Adrenal gland (tissue), 19 donors: ENCODE results near the gene CBX8. TPM values are rescaled to one million over a fixed set of nuclear protein-coding genes. Genes with fewer than 3 reads are reported as not detected.

ENCODE experiments used
- DNase-seq, 7 donors: peaks; one replicate each; pipeline ENCODE4 v3.0.0-alpha.2; 2019 to 2020
- H3K27ac ChIP-seq, 5 donors: fragments of 200-600 bp; sonication (generic) in 4 of 5; 1 replicate in 3 of 5; 2 replicates in 2 of 5; pipeline versions ENCODE4 v1.5.1 to v1.8.0; 2016 to 2020; ENCODE audit warnings: mild to moderate bottlenecking in 1 of 5
- H3K27me3 ChIP-seq: fragments of 200-600 bp; 2 replicates; pipeline ENCODE4 v1.8.0; 2021
- H3K36me3 ChIP-seq, 2 donors: fragments of 200-600 bp; replicated peaks in 1 of 2; 1 replicate in 1 of 2; 2 replicates in 1 of 2; pipeline versions ENCODE4 v1.5.1 to v1.8.0; 2018 to 2022
- H3K4me1 ChIP-seq, 2 donors: fragments of 200-600 bp; replicated peaks in 1 of 2; 1 replicate in 1 of 2; 2 replicates in 1 of 2; pipeline versions ENCODE4 v1.5.1 to v1.8.0; 2018 to 2021
- H3K4me3 ChIP-seq, 4 donors: fragments of 200-600 bp; sonication (generic) in 3 of 4; one replicate each; pipeline ENCODE4 v1.5.1; 2016 to 2018
- H3K9me3 ChIP-seq, 3 donors: fragments of 200-600 bp; sonication (generic) in 1 of 3; replicated peaks in 1 of 3; 1 replicate in 2 of 3; 2 replicates in 1 of 3; pipeline versions ENCODE4 v1.5.1 to v1.8.0; 2016 to 2021
- CTCF ChIP-seq, 6 experiments: fragments of 450-650 bp in 4 of 6; fragments of 200-600 bp in 2 of 6; sonication (generic) in 1 of 6; IDR thresholded peaks; 1 replicate in 5 of 6; 2 replicates in 1 of 6; pipeline versions ENCODE4 v1.5.1 to v1.8.0; 2016 to 2021; ENCODE audit warnings: antibody characterized with exemption in 6 of 6, mild to moderate bottlenecking in 2 of 6, moderate library complexity in 1 of 6
- POLR2A ChIP-seq, 2 donors: fragments of 450-650 bp; IDR thresholded peaks; one replicate each; pipeline ENCODE4 v1.6.1; 2017; ENCODE audit warnings: antibody characterized with exemption in 2 of 2, mild to moderate bottlenecking in 2 of 2, moderate library complexity in 1 of 2
- WGBS, 4 donors: extraction: QIAGEN DNeasy Blood & Tissue Kit in 2 of 4; methylation state at CpG; one replicate each; pipeline versions ENCODE4 v1.1.5 to v1.1.7; 2013 to 2017; 5-methylcytosine and 5-hydroxymethylcytosine counted together
- intact Hi-C, 2 donors: fragments of 100-400 bp; cut with DNase I; formaldehyde crosslinking; loops; one replicate each; pipeline versions ENCODE4 v1.14.1 to v1.15.0; 2022 to 2023
- long read RNA-seq, 10 donors: library from polyadenylated mRNA in 3 of 10; unstranded in 2 of 10; stranded (forward) in 1 of 10; transcript quantifications; one replicate each; pipeline ENCODE4 v2.0.0 and lab custom pipeline, GENCODE V29; 2021 to 2026
- polyA plus RNA-seq, 3 donors: library from polyadenylated mRNA; stranded (reverse); fragments of 200-250 nt in 2 of 3; fragments of 350-450 nt in 1 of 3; fragmentation: Illumina TruSeq in 1 of 3; extraction: RNeasy Lipid Tissue Mini Kit (QIAGEN cat#74804) in 1 of 3; gene quantifications; one replicate each; pipeline ENCODE4 v1.2.3, GENCODE V29; 2013 to 2014
- total RNA-seq, 9 donors: library from RNA; depleted of rRNA in 4 of 9; stranded (reverse); fragments of >200 nt in 4 of 9; fragments of 120-200 nt in 1 of 9; fragmentation: NEBNext Ultra II Directional in 1 of 9; extraction: Animal tissue kit (Norgen Biotek cat#: 25700) in 1 of 9; gene quantifications; one replicate each; pipeline versions ENCODE4 v1.1.0 to v1.2.4, GENCODE V29; 2013 to 2023
- donor health status: healthy with polysubstance abuse.
- donor health status: Bipolar disorder and iron deficiency.
- donor health status: DM: yes; HTN: yes; CAD: no.
- donor health status: DM: no; HTN: no; CAD: no.
- donor health status: DM: no; HTN: no; CAD: no.
- donor health status: DM: yes; HTN: yes; CAD: no.

CBX8 gene
- total RNA-seq = 10 to 100 TPM in 1 of 9 donors, 1 to 10 TPM in 7, under 1 TPM in 1; 0.85 to 10.6 (median 6.0) TPM
- polyA plus RNA-seq = 1 to 10 TPM; 1.0 to 7.4 (median 4.4) TPM
- long read RNA-seq, donor 1, transcript CBX8-201 (5 exons, 3,791 nt) = major isoform, 5 of 5 reads
- long read RNA-seq, donor 1, partial matches to known transcripts = 0 of 5 reads
- long read RNA-seq, donor 1, other reads (novel, unspliced or antisense) = 0 of 5 reads
- long read RNA-seq, donor 2, transcript CBX8-201 (5 exons, 3,791 nt) = major isoform, 5 of 5 reads
- long read RNA-seq, donor 2, partial matches to known transcripts = 0 of 5 reads
- long read RNA-seq, donor 2, other reads (novel, unspliced or antisense) = 0 of 5 reads
- long read RNA-seq, donor 3, partial matches to known transcripts = 0 of 4 reads
- long read RNA-seq, donor 3, other reads (novel, unspliced or antisense) = 0 of 4 reads
- long read RNA-seq, donor 4, partial matches to known transcripts = 0 of 1 reads
- long read RNA-seq, donor 4, other reads (novel, unspliced or antisense) = 0 of 1 reads
- long read RNA-seq, donor 5, partial matches to known transcripts = 0 of 4 reads
- long read RNA-seq, donor 5, other reads (novel, unspliced or antisense) = 0 of 4 reads
- long read RNA-seq, donor 6 = 0 reads
- long read RNA-seq, donor 7, partial matches to known transcripts = 0 of 4 reads
- long read RNA-seq, donor 7, other reads (novel, unspliced or antisense) = 0 of 4 reads
- long read RNA-seq, donor 8, transcript CBX8-201 (5 exons, 3,791 nt) = major isoform, 5 of 5 reads
- long read RNA-seq, donor 8, partial matches to known transcripts = 0 of 5 reads
- long read RNA-seq, donor 8, other reads (novel, unspliced or antisense) = 0 of 5 reads
- long read RNA-seq, donor 9, partial matches to known transcripts = 0 of 1 reads
- long read RNA-seq, donor 9, other reads (novel, unspliced or antisense) = 0 of 1 reads
- long read RNA-seq, donor 10 = 0 reads

GRCh38 chr17:79796763-79797491 is at the start of gene CBX8:
Gene CBX8, minus strand, starts transcription at chr17:79797077. Its CDS starts 79 bp downstream, at chr17:79796998.
- peak within 1 kb of the TSS in 4 of 5 donors; percentile 58 to 92 (median 70) for H3K27ac ChIP-seq
- H3K27me3 ChIP-seq = peaks cover 59% of the 10 kb centered on the region
- peaks cover 13 to 30% of the 10 kb centered on the region in 2 donors for H3K4me1 ChIP-seq
- intact Hi-C loops = no loop called here
- H3K36me3 ChIP-seq = no peaks in the 10 kb centered on the region
- H3K9me3 ChIP-seq = no peaks in the 10 kb centered on the region
- TF ChIP-seq CTCF (IDR thresholded peaks at IDR 0.05) (peak in 1 of 6 experiments; percentile 25), POLR2A (IDR thresholded peaks at IDR 0.05) (no peak)
- peak; percentile 99 to 100 (median 100) for DNase-seq
- WGBS, 4 donors = 0 to 4% (median 1%) methylated on average over 2 to 79 of the region's 79 CpGs
- H3K4me3 ChIP-seq = peak within 1 kb of the TSS; percentile 39 to 73 (median 52)

- WGBS, 4 donors = 7 to 28% (median 13%) methylated on average over 7 of the region's 7 CpGs
- no peak for TF ChIP-seq POLR2A (IDR thresholded peaks at IDR 0.05)
- TF ChIP-seq CTCF (IDR thresholded peaks at IDR 0.05) = no peak
- Histone ChIP-seq H3K27ac (peak overlapping the region in 4 of 5 donors; percentile 35 to 83 (median 50)), H3K27me3 (peaks cover 28% of the 10 kb centered on the region), H3K4me3 (no peak overlapping the region), H3K4me1 (peaks cover 20 to 40% of the 10 kb centered on the region in 2 donors), H3K36me3 (no peaks in the 10 kb centered on the region), H3K9me3 (no peaks in the 10 kb centered on the region)
- DNase-seq = peak in 1 of 7 donors; percentile 35
- intact Hi-C loops = loop anchor here (5.0 to 10.0 kb wide), 3 partner anchors 77 to 129 kb away; no protein-coding TSS in a partner anchor
These were observed 48.7 kb upstream of the CBX8 start for GRCh38 chr17:79845601-79845949.

- Histone ChIP-seq H3K36me3 (no peaks in the 10 kb centered on the region), H3K4me1 (peaks cover 24 to 45% of the 10 kb centered on the region in 2 donors), H3K4me3 (peak overlapping the region in 1 of 4 donors; percentile 74), H3K27ac (peak overlapping the region in 4 of 5 donors; percentile 35 to 83 (median 50)), H3K27me3 (peaks cover 34% of the 10 kb centered on the region), H3K9me3 (no peaks in the 10 kb centered on the region)
- intact Hi-C loops = loop anchor here (5.0 to 10.0 kb wide), 4 partner anchors 77 to 147 kb away; no protein-coding TSS in a partner anchor
- DNase-seq = peak in 6 of 7 donors; percentile 43 to 70 (median 54)
- TF ChIP-seq CTCF (IDR thresholded peaks at IDR 0.05) = peak; percentile 25 to 68 (median 49)
- no peak for TF ChIP-seq POLR2A (IDR thresholded peaks at IDR 0.05)
- 3 to 53% (median 24%) methylated on average over 3 to 38 of the region's 38 CpGs for WGBS, 4 donors
These were observed 48.2 kb upstream of the CBX8 start for GRCh38 chr17:79844869-79845600.
